NB4 (cell line): ENCODE measurements around the gene PRKCE.

Experiments
- DNase-seq: peaks from one replicate; pipeline ENCODE4 v3.0.0; 2010; ENCODE audit warnings: low read depth
- H3K4me3 ChIP-seq: one replicate; pipeline ENCODE4 v1.5.1; 2011; ENCODE audit warnings: mild to moderate bottlenecking, low read depth, low read length, moderate library complexity
- CTCF ChIP-seq: IDR thresholded peaks from one replicate; pipeline ENCODE4 v1.5.1; 2012; ENCODE audit warnings: low read depth, low read length
- MAX ChIP-seq: IDR thresholded peaks from 2 replicates; pipeline ENCODE4 v1.6.1; 2011; ENCODE audit warnings: low read depth, low read length
- MYC ChIP-seq: IDR thresholded peaks from 2 replicates; pipeline ENCODE4 v1.6.1; 2011; ENCODE audit warnings: low read depth, low read length
- POLR2A ChIP-seq: IDR thresholded peaks from 2 replicates; pipeline ENCODE4 v1.6.1; 2011; ENCODE audit warnings: mild to moderate bottlenecking; ENCODE audit not compliant: insufficient read length; ENCODE audit errors: extremely low read depth

Gene PRKCE

GRCh38 chr2:45960057-45960863 is 308.8 kb downstream of the PRKCE start:
- TF ChIP-seq CTCF (no peak), POLR2A (no peak), MAX (no peak), MYC (no peak)
- peak; percentile 51 for DNase-seq
- no peak overlapping the region for H3K4me3 ChIP-seq

GRCh38 chr2:45962177-45962921 is 310.9 kb downstream of the PRKCE start:
- TF ChIP-seq POLR2A: no peak
- TF ChIP-seq MAX: no peak
- TF ChIP-seq MYC: no peak
- no peak for TF ChIP-seq CTCF
- no peak overlapping the region for H3K4me3 ChIP-seq
- DNase-seq: no peak

GRCh38 chr2:45963816-45964215 is 312.3 kb downstream of the PRKCE start:
- no peak overlapping the region for H3K4me3 ChIP-seq
- no peak for TF ChIP-seq MAX
- TF ChIP-seq POLR2A: no peak
- no peak for TF ChIP-seq MYC
- no peak for TF ChIP-seq CTCF
- DNase-seq: no peak

- no peak for DNase-seq
- TF ChIP-seq POLR2A (no peak), MYC (no peak), MAX (no peak), CTCF (no peak)
- H3K4me3 ChIP-seq: no peak overlapping the region
Measured at GRCh38 chr2:45964223-45964841, 312.9 kb downstream of the PRKCE start.

GRCh38 chr2:45964906-45965305 is 313.4 kb downstream of the PRKCE start:
- DNase-seq: no peak
- no peak overlapping the region for H3K4me3 ChIP-seq
- TF ChIP-seq MYC: no peak
- no peak for TF ChIP-seq CTCF
- TF ChIP-seq POLR2A: no peak
- no peak for TF ChIP-seq MAX
